MM.1S (cell line): ENCODE measurements around the gene KRAS.

ENCODE experiments used
- DNase-seq: peaks from one replicate; pipeline ENCODE4 v3.0.0-alpha.2; 2015
- H2AFZ ChIP-seq: fragments of 300-600 bp; sonication (generic); 2 replicates; pipeline ENCODE4 v1.6.0; 2016; ENCODE audit warnings: antibody characterized with exemption, low read length
- H3F3A ChIP-seq: fragments of 300-600 bp; sonication (generic); 2 replicates; pipeline ENCODE4 v1.6.1; 2016; ENCODE audit warnings: mild to moderate bottlenecking, antibody characterized with exemption, low read length, moderate library complexity, mixed read lengths; ENCODE audit not compliant: insufficient read depth
- H3K27ac ChIP-seq: fragments of 300-600 bp; sonication (generic); 2 replicates; pipeline ENCODE4 v1.5.1; 2016; ENCODE audit warnings: mild to moderate bottlenecking, low read length
- H3K27me3 ChIP-seq: fragments of 300-600 bp; sonication (generic); replicated peaks from 2 replicates; pipeline ENCODE4 v1.6.0; 2016; ENCODE audit warnings: low read length; ENCODE audit not compliant: insufficient read depth
- H3K36me3 ChIP-seq: fragments of 300-600 bp; sonication (generic); replicated peaks from 2 replicates; pipeline ENCODE4 v1.6.1; 2016; ENCODE audit warnings: mild to moderate bottlenecking, low read length, mixed read lengths; ENCODE audit not compliant: insufficient read depth
- H3K4me1 ChIP-seq: fragments of 300-600 bp; sonication (generic); 2 replicates; pipeline ENCODE4 v1.6.1; 2016; ENCODE audit warnings: low read length, mixed read lengths
- H3K4me2 ChIP-seq: fragments of 300-600 bp; sonication (generic); 2 replicates; pipeline ENCODE4 v1.6.0; 2016; ENCODE audit warnings: low read depth, low read length
- H3K4me3 ChIP-seq: fragments of 300-600 bp; sonication (generic); 2 replicates; pipeline ENCODE4 v1.5.1; 2016; ENCODE audit warnings: low read length, mixed read lengths
- H3K79me2 ChIP-seq: fragments of 300-600 bp; sonication (generic); 2 replicates; pipeline ENCODE4 v1.6.1; 2016; ENCODE audit warnings: mixed run types, low read length, mixed read lengths
- H3K9ac ChIP-seq: fragments of 300-600 bp; sonication (generic); 2 replicates; pipeline ENCODE4 v1.6.1; 2016; ENCODE audit warnings: low read length, mixed read lengths
- H3K9me2 ChIP-seq: fragments of 300-600 bp; sonication (generic); replicated peaks from 2 replicates; pipeline ENCODE4 v1.6.1; 2016; ENCODE audit warnings: mild to moderate bottlenecking, low read length, mixed read lengths; ENCODE audit not compliant: insufficient read depth
- H3K9me3 ChIP-seq: fragments of 300-600 bp; sonication (generic); replicated peaks from 2 replicates; pipeline ENCODE4 v1.6.1; 2016; ENCODE audit warnings: mild to moderate bottlenecking, low read length, mixed read lengths; ENCODE audit not compliant: insufficient read depth
- H4K20me1 ChIP-seq: fragments of 300-600 bp; sonication (generic); 2 replicates; pipeline ENCODE4 v1.6.1; 2016; ENCODE audit warnings: mild to moderate bottlenecking, low read length, moderate library complexity, mixed read lengths; ENCODE audit not compliant: insufficient read depth
- EZH2 ChIP-seq: fragments of 300-600 bp; sonication (generic); optimal IDR thresholded peaks from 2 replicates; pipeline ENCODE3; 2017; ENCODE audit warnings: low read depth, mild to moderate bottlenecking, antibody characterized with exemption, low read length, mixed read lengths
- EZH2phosphoT487 ChIP-seq: fragments of 300-600 bp; sonication (generic); IDR thresholded peaks from 2 replicates; pipeline ENCODE4 v1.6.1; 2018; ENCODE audit warnings: antibody characterized with exemption, low read length
- TF ChIP-seq, protein P1 (sequence below): fragments of 300-600 bp; sonication (generic); IDR thresholded peaks from 2 replicates; pipeline ENCODE4 v1.5.1; 2016; ENCODE audit warnings: antibody characterized with exemption, low read length, mixed read lengths

KRAS gene

DNA sequence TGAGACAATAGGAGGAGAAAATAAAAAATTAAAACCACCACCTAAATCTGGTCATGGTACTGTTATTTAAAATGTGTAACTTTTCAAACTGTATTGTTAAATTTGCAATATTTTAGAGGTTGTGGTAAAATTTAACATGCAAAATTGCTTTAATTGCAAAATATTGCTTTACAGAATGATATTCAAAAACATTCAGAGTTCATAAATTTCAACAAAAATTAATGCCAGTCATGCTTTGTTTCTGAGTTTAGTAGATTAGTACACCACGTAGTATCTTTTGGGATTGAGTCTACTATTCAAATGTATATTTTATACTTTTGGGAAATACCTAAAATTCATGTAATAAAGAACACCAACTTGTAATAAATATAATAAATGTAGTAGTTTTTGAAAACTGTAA is 37.4 kb downstream of the KRAS start:
- no peaks in the 10 kb centered on the region; the same call in 1 of the 2 replicates for H3K36me3 ChIP-seq
- no peaks in the 10 kb centered on the region; the same call in 1 of the 2 replicates for H4K20me1 ChIP-seq
- DNase-seq: no peak

DNA sequence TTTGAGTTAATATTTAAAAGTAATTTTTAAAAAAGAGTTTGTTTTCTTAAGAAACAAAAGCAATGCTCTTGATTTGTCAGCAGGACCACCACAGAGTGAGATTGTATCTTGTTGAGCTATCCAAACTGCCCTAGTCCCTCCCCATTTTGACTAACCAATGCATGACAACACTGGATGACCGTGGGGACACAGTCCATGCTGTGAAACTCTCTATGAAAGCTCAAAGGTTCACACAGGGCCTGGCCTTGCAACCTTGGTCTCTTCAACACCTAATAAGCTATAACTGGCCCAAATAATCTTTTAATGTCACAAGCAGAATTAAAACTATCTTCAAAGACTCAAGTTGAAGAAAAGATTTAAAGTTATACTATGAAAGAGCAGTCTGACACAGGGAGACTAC is 42.2 kb downstream of the KRAS start:
- Histone ChIP-seq H3K9me2 (no peaks in the 10 kb centered on the region), H4K20me1 (no peaks in the 10 kb centered on the region; the same call in 1 of the 2 replicates), H3K27me3 (no peaks in the 10 kb centered on the region), H3K4me3 (no peak overlapping the region), H3F3A (no peaks in the 10 kb centered on the region), H3K9ac (no peak overlapping the region), H3K4me1 (no peaks in the 10 kb centered on the region), H3K9me3 (no peaks in the 10 kb centered on the region), H3K4me2 (no peak overlapping the region), H3K27ac (no peak overlapping the region), H3K79me2 (no peaks in the 10 kb centered on the region), H2AFZ (no peak overlapping the region), H3K36me3 (peaks cover 5% of the 10 kb centered on the region; the same call in 1 of the 2 replicates)
- TF ChIP-seq EZH2phosphoT487: no peak
- TF ChIP-seq EZH2: no peak
- TF ChIP-seq, protein P1, sequence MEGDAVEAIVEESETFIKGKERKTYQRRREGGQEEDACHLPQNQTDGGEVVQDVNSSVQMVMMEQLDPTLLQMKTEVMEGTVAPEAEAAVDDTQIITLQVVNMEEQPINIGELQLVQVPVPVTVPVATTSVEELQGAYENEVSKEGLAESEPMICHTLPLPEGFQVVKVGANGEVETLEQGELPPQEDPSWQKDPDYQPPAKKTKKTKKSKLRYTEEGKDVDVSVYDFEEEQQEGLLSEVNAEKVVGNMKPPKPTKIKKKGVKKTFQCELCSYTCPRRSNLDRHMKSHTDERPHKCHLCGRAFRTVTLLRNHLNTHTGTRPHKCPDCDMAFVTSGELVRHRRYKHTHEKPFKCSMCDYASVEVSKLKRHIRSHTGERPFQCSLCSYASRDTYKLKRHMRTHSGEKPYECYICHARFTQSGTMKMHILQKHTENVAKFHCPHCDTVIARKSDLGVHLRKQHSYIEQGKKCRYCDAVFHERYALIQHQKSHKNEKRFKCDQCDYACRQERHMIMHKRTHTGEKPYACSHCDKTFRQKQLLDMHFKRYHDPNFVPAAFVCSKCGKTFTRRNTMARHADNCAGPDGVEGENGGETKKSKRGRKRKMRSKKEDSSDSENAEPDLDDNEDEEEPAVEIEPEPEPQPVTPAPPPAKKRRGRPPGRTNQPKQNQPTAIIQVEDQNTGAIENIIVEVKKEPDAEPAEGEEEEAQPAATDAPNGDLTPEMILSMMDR: no peak
- DNase-seq: no peak

More for the DNA sequence above, 37.4 kb downstream of the KRAS start:
- Histone ChIP-seq H3K79me2 (0 out of 2 replicates have a peak, but pooled peaks cover 8% of the 10 kb centered on the region), H3K27me3 (no peaks in the 10 kb centered on the region), H3K27ac (no peak overlapping the region), H3K9me2 (no peaks in the 10 kb centered on the region), H3K9ac (no peak overlapping the region), H3K4me1 (no peaks in the 10 kb centered on the region), H3K4me2 (no peak overlapping the region), H2AFZ (no peak overlapping the region), H3F3A (no peaks in the 10 kb centered on the region), H3K9me3 (no peaks in the 10 kb centered on the region), H3K4me3 (no peak overlapping the region)
- no peak for TF ChIP-seq EZH2
- TF ChIP-seq, protein P1: no peak
- no peak for TF ChIP-seq EZH2phosphoT487

DNA sequence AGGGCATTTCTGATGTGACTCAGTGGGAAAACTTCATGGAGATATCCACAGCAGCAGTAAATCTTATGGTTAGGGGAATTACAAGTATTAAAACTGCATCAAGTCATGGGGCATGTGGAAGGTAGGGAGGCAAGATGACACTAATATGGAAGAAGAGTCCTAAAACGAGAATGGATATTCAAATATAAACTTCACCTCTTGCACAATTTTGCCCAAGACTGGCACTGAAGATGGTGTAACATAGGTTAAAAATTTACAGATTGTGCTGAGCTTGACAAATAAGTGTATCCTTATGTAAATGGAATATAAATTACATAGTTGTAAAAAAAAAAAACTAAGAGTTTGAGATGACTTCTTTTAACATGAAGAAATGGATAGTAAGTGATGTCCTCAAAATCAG is 42.9 kb downstream of the KRAS start:
- peaks cover 5% of the 10 kb centered on the region; the same call in 1 of the 2 replicates for H3K36me3 ChIP-seq
- H3K9me3 ChIP-seq: no peaks in the 10 kb centered on the region
- H3K9ac ChIP-seq: no peak overlapping the region
- no peaks in the 10 kb centered on the region for H3K4me1 ChIP-seq
- TF ChIP-seq EZH2 (no peak), EZH2phosphoT487 (no peak)
- TF ChIP-seq, protein P1: no peak
- no peak overlapping the region for H3K4me2 ChIP-seq
- H3F3A ChIP-seq: no peaks in the 10 kb centered on the region
- no peaks in the 10 kb centered on the region for H3K9me2 ChIP-seq
- H4K20me1 ChIP-seq: no peaks in the 10 kb centered on the region; the same call in 1 of the 2 replicates
- no peaks in the 10 kb centered on the region for H3K27me3 ChIP-seq
- no peak for DNase-seq
- H2AFZ ChIP-seq: no peak overlapping the region
- no peak overlapping the region for H3K4me3 ChIP-seq
- H3K79me2 ChIP-seq: no peaks in the 10 kb centered on the region
- H3K27ac ChIP-seq: no peak overlapping the region
